DND-41 (cell line): ENCODE results near the gene MALRD1.

Experiments used
- ATAC-seq: fragments of 200-7000 bp; cut with Tn5 transposase; 3 replicates; pipeline ENCODE4 v1.9.1; 2021; ENCODE audit warnings: low read depth; ENCODE audit not compliant: insufficient read depth
- DNase-seq: peaks from one replicate; pipeline ENCODE4 v3.0.0-alpha.2; 2020
- H2AFZ ChIP-seq: 2 replicates; pipeline ENCODE4 v1.6.0; 2012; ENCODE audit warnings: low read depth, low read length
- H3K27ac ChIP-seq: 2 replicates; pipeline ENCODE4 v1.5.1; 2012; ENCODE audit warnings: low read length, inconsistent platforms
- H3K27me3 ChIP-seq: fragments of 200-600 bp; sonication (generic); 2 replicates; pipeline ENCODE4 v1.6.0; 2012; ENCODE audit warnings: low read length, mild to moderate bottlenecking, inconsistent platforms; ENCODE audit not compliant: insufficient read depth, poor library complexity
- H3K36me3 ChIP-seq: 2 replicates; pipeline ENCODE4 v1.5.1; 2012; ENCODE audit warnings: low read length, inconsistent platforms; ENCODE audit not compliant: insufficient read depth
- H3K4me1 ChIP-seq: 2 replicates; pipeline ENCODE4 v1.5.1; 2012; ENCODE audit warnings: mild to moderate bottlenecking, low read length; ENCODE audit not compliant: insufficient read depth
- H3K4me2 ChIP-seq: 2 replicates; pipeline ENCODE4 v1.6.0; 2012; ENCODE audit warnings: mild to moderate bottlenecking, moderate library complexity, low read length, inconsistent platforms; ENCODE audit not compliant: insufficient read depth
- H3K4me3 ChIP-seq, 2 experiments: fragments of 200-600 bp in 1 of 2; shearing (Covaris generic) in 1 of 2; 2 replicates each; pipeline ENCODE4 v1.5.1; 2012 to 2016; ENCODE audit warnings: inconsistent platforms in 2 of 2, low read length in 2 of 2, mild to moderate bottlenecking in 2 of 2, low read depth in 1 of 2, moderate library complexity in 1 of 2
- H3K79me2 ChIP-seq: 2 replicates; pipeline ENCODE4 v1.6.0; 2012; ENCODE audit warnings: low read length, inconsistent platforms; ENCODE audit not compliant: insufficient read depth
- H3K9ac ChIP-seq: 2 replicates; pipeline ENCODE4 v1.6.0; 2012; ENCODE audit warnings: low read depth, mild to moderate bottlenecking, inconsistent platforms, low read length, moderate library complexity
- H3K9me3 ChIP-seq: 2 replicates; pipeline ENCODE4 v1.5.1; 2012; ENCODE audit warnings: low read length, moderate library complexity, mild to moderate bottlenecking, inconsistent platforms; ENCODE audit not compliant: insufficient read depth, severe bottlenecking
- H4K20me1 ChIP-seq: 2 replicates; pipeline ENCODE4 v1.6.0; 2012; ENCODE audit warnings: low read length; ENCODE audit not compliant: insufficient read depth
- EZH2 ChIP-seq: IDR thresholded peaks from 3 replicates; pipeline ENCODE4 v1.6.1; 2012; ENCODE audit warnings: borderline replicate concordance, low read depth, mild to moderate bottlenecking, moderate library complexity, low read length, inconsistent platforms; ENCODE audit not compliant: severe bottlenecking
- TF ChIP-seq, protein P1 (sequence below): IDR thresholded peaks from 2 replicates; pipeline ENCODE4 v1.5.1; 2012; ENCODE audit warnings: borderline replicate concordance, low read length, moderate library complexity, mild to moderate bottlenecking; ENCODE audit not compliant: poor library complexity, severe bottlenecking; ENCODE audit errors: extremely low read depth

Gene MALRD1

GRCh38 chr10:19497026-19497425 lies 448.4 kb downstream of the MALRD1 start:
- no peaks in the 10 kb centered on the region for H3K4me1 ChIP-seq
- no peaks in the 10 kb centered on the region for H3K9me3 ChIP-seq
- H3K79me2 ChIP-seq: no peaks in the 10 kb centered on the region
- no peak overlapping the region for H3K4me2 ChIP-seq
- TF ChIP-seq, protein P1, sequence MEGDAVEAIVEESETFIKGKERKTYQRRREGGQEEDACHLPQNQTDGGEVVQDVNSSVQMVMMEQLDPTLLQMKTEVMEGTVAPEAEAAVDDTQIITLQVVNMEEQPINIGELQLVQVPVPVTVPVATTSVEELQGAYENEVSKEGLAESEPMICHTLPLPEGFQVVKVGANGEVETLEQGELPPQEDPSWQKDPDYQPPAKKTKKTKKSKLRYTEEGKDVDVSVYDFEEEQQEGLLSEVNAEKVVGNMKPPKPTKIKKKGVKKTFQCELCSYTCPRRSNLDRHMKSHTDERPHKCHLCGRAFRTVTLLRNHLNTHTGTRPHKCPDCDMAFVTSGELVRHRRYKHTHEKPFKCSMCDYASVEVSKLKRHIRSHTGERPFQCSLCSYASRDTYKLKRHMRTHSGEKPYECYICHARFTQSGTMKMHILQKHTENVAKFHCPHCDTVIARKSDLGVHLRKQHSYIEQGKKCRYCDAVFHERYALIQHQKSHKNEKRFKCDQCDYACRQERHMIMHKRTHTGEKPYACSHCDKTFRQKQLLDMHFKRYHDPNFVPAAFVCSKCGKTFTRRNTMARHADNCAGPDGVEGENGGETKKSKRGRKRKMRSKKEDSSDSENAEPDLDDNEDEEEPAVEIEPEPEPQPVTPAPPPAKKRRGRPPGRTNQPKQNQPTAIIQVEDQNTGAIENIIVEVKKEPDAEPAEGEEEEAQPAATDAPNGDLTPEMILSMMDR: no peak
- no peak for TF ChIP-seq EZH2
- H3K27ac ChIP-seq: no peak overlapping the region
- H2AFZ ChIP-seq: no peak overlapping the region
- H3K36me3 ChIP-seq: no peaks in the 10 kb centered on the region
- H3K9ac ChIP-seq: no peak overlapping the region
- H4K20me1 ChIP-seq: no peaks in the 10 kb centered on the region
- ATAC-seq (no peak), DNase-seq (no peak)
- no peak overlapping the region for H3K4me3 ChIP-seq
- no peaks in the 10 kb centered on the region for H3K27me3 ChIP-seq

- Histone ChIP-seq H2AFZ (no peak overlapping the region), H3K79me2 (no peaks in the 10 kb centered on the region), H3K27me3 (no peaks in the 10 kb centered on the region), H3K27ac (no peak overlapping the region), H3K9ac (no peak overlapping the region), H4K20me1 (no peaks in the 10 kb centered on the region), H3K4me1 (no peaks in the 10 kb centered on the region), H3K4me2 (no peak overlapping the region), H3K4me3 (no peak overlapping the region), H3K36me3 (no peaks in the 10 kb centered on the region), H3K9me3 (no peaks in the 10 kb centered on the region)
- ATAC-seq (no peak), DNase-seq (no peak)
- TF ChIP-seq EZH2: no peak
- TF ChIP-seq, protein P1: no peak
Measured at GRCh38 chr10:19498393-19499290, 450.0 kb downstream of the MALRD1 start.

- TF ChIP-seq EZH2: no peak
- TF ChIP-seq, protein P1: no peak
- no peaks in the 10 kb centered on the region for H3K27me3 ChIP-seq
- H3K36me3 ChIP-seq: no peaks in the 10 kb centered on the region
- no peaks in the 10 kb centered on the region for H3K4me1 ChIP-seq
- H2AFZ ChIP-seq: no peak overlapping the region
- ATAC-seq (no peak), DNase-seq (no peak)
- no peak overlapping the region for H3K4me3 ChIP-seq
- no peak overlapping the region for H3K9ac ChIP-seq
- H4K20me1 ChIP-seq: no peaks in the 10 kb centered on the region
- H3K79me2 ChIP-seq: no peaks in the 10 kb centered on the region
- H3K9me3 ChIP-seq: no peaks in the 10 kb centered on the region
- no peak overlapping the region for H3K4me2 ChIP-seq
- H3K27ac ChIP-seq: no peak overlapping the region
Measured at GRCh38 chr10:19499291-19499770, 450.7 kb downstream of the MALRD1 start.
